ENCODE results near the gene OR2C3.
"Not testable (repeated sequence)": the region's sequence is repeated elsewhere in the genome, so short reads cannot be mapped to it uniquely, and the experiment has no call there.

OR2C3 gene

DNA sequence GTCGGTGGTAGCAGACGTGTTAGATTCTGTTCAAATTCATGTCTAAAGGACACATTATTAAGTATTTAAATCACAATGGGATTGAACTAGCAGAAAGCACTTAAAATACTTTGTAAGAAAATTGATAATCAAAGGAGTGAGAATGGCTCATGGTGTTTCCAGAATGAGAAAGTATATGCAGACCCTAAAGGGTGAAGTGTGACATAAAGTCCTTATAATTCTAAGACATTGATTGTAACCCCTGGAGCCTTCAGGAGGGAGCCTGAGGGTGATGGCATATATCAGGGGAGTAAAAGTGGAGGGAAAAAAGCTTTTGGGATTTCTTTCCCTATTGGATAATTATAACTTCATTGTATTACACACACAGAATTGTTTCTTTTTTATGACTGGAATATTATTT is at the start of gene OR2C3:
Gene OR2C3, minus strand, starts transcription at position 101 of the 400 bp plus-strand sequence. CDS start 3,929 bp downstream, outside the sequence.
- no peak for DNase-seq

DNA sequence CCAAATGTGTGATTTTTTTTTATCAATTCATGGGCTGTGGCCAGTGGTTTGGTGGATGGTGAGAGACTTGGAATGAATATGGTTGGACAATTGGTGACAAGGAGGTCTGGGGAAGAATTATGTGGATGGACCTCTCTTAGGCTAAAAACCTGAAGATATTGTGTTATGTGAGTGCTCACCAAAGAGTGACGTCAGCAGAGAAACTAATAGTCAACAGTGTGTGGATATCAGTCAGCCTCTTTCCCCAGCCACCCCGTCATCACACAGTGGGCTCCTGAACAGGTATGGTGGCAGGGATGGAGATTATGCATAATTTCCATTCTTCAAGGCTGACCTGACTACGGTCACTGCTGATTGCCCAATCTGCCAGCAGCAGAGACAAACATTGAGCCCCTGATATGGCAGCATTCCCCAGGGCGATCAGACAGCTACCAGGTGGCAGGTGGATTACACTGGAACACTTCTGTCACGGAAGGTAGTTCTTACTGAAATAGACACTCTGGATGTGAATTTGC is 42.8 kb upstream of the OR2C3 start:
- no peak for DNase-seq

DNA sequence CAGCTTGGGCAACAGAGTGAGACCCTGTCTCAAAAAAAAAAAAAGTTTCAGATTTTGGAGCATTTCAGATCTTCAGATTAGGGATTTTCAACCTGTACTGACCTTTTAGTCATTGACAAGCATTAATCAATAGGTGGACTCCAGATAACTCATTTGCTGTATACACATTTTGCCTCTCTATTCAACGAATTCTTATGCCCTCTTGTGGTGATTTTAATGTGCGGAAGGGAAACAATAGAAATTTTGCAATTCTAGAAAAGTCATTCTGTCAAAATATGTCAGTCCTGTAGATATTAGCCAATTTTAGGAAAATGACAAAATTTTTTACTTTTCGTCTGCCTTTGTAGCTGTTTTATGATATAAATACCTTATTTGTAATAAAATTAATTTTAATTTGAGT is 40.3 kb upstream of the OR2C3 start:
- no peak for DNase-seq

DNA sequence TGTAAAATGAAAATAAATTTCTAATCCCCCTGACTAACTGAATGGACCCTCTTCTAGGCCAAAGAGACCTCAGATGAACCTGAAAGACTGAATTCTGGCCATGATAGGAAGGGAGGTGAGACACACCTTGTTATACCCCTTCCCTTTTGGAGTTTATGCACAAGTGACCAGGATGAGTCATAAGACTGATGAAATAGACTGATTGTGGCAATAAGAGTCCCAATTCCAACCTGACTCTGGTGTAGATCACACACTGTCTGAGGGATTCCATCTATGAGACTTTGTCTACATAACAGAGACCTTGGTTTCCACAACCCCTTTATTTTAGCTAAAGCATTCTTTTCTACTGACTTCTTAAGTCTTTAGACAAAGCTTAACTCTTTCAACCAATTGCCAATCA is 38.4 kb upstream of the OR2C3 start:
- no peak for DNase-seq

DNA sequence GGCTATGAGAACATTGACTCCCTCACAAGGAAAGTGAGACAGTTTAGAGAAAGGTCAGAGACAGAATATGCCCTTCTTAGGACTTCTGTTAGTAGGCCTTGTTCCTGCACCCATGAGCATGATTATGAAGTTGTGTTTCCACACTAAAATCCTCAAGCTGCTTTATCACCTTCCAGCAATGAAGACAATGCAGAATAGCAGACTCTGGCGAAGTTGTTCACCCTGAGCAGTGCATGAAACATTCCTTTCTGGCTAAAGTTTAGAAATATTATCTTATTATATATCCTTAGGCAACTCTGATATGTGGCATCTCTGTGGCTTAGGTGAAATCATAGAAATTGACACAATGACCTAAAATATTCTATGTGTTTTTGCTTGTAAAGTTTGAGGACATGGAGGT is 38.0 kb upstream of the OR2C3 start:
- no peak for DNase-seq

DNA sequence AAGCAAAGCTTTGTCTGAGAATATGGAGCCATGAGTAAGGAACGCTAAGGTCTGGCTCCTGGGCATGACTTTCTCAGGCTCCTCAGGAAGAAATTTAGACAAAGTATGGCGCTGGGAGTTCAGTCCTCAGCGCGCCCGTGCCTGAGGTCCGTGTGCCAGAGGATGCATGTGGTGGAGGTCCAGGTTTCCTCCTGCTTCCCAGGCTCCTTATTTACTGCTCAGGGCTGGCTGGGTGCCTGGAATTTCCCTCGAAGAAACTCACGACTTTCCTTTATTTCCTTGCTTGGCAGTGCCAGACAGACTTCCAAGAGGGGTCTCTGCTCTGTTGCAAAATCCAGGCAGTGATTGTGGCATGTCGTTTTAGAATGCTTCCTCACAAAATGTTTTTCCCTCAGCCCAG is 26.0 kb upstream of the OR2C3 start:
- no peak for DNase-seq

DNA sequence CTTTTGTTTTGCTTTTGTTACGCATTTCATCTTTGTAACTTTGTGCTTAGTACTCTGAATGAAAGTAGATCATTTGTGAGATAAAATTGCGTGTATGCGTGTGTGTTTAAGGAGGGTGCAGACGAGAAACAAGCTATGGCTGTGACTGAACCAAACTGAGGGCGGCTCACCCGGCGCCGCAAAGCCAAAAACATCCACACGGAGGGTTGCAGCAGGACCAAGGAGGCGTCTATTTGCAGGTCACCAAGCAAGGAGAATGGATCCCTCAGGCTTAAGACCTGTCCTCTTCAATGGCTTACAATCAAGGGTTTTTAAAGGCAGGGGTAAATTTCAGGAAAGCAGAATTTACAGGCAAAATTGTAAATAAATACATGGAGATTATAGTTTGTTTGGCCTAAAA is 25.5 kb upstream of the OR2C3 start:
- no peak for DNase-seq

DNA sequence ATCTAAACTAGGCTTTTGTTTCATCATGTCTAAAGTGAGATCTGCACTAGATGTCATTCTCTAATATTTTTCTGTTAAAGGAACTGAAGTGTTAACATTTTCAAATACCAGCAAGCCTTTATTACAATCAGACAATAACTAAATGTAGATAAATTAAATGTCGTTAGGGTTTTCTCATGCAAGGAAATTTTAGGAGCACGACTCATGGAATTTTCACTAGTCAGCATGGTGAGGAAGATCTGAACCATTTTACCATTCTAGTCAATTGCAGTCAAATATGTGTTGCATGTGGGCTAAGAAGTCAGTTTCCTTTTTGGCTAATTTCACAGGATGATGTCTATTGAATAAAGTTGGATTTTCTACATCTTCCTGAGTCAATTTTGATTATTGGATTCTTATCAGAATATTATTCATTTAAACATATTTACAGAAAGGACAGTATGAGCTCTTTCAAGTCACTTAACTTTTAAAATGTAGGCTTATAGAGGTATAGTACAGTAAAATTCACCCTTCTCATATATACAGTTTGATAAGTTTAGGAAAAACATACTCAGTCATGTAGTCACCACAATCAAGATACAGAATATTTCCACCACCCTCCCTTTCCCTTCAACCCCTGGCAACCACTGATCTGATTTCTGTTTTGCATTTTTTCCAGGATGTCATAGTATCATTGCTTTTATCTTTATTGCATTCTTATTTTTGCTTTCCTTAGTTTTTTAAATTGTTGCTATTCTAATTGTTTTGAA is 21.9 kb upstream of the OR2C3 start:
- DNase-seq, result no peak

DNA sequence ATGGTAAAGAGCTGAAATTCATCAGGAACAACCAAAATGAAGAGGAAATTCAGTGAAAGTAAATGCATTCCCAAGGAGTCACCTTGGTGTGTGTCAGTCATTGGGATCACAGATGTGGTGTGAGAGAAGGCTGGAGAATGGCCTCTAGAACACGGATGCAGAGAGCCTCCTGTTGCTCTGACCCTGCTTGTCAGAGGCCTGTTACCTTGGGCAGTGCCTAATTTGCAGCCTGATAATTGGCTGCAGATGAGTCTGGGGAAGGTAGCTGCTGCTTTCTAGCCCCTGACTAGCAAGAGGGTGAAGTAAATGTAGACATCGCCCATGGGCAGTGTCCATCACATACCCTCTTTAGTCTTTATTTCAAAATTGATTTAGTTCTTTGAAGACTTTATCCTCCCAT is 16.0 kb upstream of the OR2C3 start:
- no peak for DNase-seq

DNA sequence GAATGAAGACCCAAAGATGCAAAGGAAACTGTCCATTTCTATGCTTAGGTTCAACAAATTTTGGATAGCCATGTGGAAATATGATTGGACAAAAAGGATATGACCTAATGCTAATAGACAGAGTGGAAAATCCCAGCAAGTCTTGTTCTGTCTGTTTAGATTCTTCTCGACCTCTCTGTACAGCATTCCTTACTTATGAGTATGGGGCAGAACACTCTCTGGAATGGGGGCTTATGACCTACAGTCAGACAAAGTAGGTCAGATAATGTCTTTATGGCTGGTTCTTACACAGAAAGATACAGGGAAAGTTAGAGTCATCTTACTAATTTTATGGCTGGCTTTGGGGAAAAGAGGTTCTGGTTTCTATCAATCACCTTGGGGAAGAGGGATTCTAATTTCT is 15.5 kb upstream of the OR2C3 start:
- no peak for DNase-seq

DNA sequence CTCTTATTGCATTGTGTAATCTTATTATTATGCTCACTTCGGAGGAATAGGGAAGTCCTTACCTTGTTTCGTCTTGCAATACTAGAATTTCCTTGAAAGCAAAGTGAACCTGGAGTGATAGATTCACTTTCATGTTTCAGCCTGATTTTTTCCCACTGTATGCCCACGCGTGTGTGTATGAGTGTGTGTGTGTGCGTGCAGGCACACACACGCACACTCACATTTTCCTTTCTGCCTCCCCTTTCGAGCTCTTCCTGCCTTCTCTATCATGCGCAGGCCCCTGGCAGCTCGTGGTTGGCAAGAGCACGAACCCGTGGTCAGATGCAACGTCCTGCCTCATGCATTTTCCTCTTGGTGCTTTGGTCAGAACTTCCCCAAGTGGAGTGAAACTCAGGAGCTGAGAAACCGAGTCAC is 12.5 kb upstream of the OR2C3 start, which contains the start of gene GCSAML:
Gene GCSAML, plus strand, starts transcription at position 366 of the 414 bp plus-strand sequence. CDS start 58 bp downstream, outside the sequence.
- peak; percentile 47 for DNase-seq

DNA sequence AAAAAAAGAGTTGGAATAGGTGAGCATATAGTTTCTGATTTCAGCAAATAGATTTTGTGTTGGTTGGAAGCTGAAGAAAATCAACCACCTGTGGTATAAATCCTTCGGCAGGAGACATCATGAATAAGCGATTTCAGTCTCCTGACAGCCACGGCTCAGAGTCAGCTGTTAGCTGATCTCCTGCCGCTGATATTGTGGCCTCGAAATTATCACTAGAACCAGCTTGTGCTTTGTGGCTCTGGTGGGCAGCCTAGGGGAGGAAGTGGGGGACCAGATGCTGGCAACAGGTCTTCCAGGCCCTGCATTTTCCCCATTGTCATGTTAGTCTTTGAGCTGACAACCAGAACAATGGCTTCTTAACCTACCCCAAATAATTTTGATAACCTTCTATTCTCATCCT is 11.9 kb upstream of the OR2C3 start:
- no peak for DNase-seq

DNA sequence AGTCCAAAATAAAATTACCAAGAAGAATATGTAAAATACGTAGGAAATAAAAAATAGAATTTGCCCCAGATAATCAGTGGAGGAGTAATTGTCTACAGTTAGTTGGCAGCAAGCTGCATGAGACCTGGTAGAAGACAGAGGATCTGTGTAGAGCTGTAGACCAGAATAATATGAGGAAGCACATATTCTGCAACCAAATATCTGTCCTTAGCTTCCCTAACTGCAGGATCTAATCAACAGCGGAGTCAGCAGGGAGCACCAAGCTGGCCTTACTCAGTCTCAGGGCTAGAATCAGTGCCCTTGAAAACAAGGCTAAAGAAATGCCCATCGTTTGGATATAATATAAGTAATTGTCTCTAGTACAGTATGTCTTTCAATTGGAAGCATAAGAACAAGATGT is 6.6 kb upstream of the OR2C3 start:
- DNase-seq, result no peak

DNA sequence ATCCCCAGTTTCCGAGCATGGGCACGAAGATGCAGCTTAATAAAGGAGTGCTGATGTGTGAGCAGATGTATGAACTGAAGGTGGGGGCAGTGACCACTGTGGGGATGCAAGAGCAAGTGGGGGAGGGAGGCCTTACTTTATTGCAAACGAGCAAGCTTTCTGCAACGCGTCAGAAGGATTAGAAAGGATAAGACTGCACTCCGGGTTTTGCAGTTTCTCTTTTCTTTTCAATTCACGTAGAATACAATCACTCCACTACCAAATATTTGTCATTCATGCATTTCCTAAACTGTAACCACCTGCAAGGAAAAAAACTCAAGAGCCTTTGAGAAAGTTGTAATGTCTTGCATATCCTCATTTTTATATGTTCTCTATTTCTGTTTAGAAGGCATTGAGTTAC is 4.3 kb upstream of the OR2C3 start:
- DNase-seq, result no peak

DNA sequence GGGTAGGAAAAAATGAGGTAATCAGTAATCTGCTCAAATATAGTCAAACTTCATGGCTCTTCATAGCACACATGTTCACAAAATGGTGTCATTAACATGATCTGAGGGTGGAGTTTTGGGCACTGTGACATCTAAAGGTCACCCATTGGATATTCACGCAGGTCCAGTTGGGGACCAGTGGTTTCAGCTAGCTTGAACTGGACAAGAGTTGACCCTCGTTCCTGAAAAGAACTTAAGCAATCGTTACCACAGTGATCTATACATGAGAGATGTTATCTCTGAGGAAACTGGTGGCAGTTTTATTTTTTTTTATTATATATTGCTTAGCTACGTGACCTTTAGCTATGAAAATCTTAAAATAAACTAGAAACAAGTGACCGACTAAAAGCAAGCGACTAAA is 3.0 kb upstream of the OR2C3 start:
- DNase-seq, result no peak

DNA sequence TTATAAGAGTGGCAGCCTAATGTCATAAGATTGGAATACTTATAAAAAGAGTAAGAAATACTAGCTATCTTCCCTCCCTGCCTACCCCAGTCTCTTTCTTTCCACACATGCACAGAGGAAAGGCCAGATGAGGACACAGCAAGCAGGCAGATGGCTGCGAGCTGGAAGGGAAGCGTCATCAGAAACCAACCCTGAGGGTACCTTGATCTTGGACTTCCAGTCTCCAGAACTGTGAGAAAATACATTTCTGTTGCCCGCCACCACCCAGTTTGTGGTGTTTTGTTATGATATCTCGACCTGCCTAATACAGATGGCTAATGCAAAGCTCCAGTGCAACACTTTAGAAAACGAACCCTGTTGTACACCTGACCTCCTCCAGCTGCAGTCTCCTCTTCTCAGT is 2.3 kb upstream of the OR2C3 start:
- DNase-seq, result no peak

DNA sequence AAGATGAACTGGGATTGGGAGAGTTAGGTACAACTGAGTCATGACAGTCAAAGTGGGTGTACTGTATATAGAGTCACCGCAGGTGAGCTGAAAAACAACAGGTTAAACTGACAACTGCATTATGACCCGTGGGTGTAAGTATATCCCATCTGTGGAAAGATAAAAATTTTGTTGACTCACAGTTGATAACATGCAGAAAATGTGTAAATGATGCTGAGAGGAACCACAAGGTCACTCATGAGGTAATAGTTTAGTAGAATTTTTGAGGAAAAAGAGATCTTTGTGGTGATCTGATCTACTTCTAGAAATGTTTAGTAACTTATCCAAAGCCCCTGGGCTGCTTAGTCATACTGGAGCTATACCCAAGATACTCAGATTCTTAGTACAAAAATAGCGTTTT is 838 bp downstream of the OR2C3 start:
- no peak for DNase-seq

DNA sequence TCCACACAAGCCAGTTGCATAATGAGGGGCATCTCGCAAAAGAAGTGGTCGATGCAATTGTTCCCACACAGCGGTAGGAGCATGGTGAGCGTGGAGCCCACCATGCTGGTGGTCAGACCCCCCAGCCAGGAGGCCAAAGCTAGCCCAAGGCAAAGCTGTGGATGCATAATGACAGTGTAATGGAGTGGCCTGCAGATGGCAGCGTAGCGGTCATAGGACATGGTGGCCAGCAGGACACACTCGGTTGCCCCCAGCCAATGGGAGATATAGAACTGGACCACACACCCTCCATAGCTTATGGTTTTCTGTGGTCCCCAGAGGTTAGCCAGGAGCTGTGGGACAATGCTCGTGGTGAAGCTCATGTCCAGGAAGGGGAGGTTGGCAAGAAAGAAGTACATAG is 4.3 kb downstream of the OR2C3 start:
- DNase-seq, result no peak

DNA sequence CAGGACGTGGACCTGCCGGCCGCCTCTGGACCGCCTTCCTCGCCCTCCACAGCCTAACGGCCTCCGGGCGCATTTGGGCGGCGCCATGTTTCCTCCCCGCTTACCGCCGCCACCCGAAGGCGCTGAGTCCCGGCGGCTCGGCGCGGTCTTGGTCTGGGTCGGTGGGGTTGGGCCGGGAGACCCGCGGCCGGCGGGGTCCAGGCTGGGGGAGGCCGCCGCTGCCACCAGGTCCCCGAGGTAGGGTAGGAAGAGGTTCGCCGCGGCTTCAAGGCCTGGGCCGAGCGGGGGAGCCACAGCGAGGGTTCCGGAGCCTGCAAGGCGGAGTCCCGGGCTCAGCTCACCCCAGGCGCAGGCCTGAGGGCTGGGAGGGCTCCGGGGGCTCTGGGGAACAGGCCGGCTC is 5.5 kb downstream of the OR2C3 start:
- no peak for DNase-seq

DNA sequence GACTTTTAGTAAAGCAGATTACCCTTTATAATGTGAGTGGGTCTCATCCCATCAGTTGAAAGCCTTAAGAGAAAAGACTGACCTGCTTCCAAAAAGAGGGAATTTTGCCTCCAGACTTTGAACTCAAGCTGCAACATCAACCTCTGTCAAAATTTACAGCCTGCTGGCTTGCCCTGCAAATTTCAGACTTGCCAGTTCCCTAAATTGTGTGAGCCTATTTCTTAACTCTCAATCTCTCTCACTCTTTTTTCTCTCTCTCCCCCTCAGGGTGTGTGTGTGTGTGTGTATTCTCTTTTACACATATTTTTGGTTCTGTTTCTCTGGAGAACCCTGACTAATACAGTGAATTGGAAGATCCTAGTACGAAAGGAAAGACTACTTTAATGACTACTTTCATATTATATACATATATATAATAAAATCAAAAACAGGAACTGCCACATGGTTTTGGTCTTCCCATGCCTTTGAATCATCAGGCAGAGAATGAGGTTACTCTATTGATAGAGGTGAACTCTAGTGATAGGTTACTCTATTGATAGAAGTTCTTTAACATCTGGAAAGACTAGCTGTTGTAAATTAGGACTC is 6.4 kb downstream of the OR2C3 start:
- no peak for DNase-seq

DNA sequence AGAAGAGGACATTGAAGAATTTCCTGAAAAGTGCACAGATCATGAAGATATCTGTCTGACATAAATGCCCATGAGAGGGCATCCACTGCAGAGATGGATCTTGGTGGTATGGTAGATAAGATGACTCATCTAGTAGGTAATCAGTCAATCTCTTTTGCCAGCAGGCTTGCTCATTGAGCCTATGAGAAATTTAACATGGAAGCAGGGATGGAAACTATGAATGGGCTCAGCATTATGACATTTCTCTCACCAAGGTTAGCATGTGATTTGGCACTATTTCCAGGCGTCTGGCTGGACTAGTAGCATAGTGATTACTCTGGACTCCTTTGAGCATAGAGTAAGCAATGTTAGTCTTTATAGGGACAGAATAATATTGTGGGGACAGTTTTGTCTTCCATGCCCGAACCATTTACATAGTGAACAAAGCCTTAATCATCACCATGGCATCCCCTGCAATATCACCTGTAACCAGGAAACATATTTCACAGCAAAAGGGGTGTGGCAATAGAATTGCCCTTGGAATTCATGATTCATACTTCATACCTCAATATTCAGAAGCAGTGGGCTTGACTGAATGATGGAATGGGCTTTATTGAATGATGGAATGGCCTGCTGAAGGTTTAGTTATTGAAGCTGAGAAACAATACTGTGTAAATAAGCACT is 7.3 kb downstream of the OR2C3 start:
- DNase-seq, result no peak

DNA sequence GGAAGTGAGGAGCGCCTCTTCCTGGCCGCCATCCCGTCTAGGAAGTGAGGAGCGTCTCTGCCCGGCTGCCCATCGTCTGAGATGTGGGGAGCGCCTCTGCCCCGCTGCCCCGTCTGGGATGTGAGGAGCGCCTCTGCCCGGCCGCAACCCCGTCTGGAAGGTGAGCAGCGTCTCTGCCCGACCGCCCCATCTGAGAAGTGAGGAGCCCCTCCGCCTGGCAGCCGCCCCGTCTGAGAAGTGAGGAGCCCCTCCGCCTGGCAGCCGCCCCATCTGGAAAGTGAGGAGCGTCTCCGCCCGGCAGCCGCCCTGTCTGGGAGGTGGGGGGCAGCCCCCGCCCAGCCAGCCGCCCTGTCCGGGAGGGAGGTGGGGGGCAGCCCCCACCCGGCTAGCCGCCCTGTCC is 14.4 kb downstream of the OR2C3 start:
- not testable (repeated sequence) for DNase-seq

DNA sequence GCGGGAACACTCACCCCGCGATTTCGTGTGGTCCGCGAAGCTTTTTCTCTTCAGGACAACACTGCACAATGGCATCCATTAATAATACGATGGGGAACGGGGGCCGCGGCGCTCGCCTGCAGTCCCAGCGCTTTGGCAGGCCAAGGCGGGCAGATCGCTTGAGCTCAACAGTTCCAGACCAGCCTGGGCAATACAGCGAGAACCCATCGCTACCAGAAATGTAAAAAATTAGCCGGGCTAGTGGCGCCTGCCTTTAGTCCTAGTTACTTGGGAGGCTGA is 17.7 kb downstream of the OR2C3 start:
- no peak for DNase-seq
